Mesenchymal stem cell (in vitro differentiated cells and primary cell): ENCODE results near the gene CMSS1.

Experiments used
- DNase-seq: peaks from one replicate; pipeline ENCODE4 v3.0.0-alpha.2; 2013
- H2AFZ ChIP-seq: one replicate; pipeline ENCODE4 v1.6.1; 2013; ENCODE audit warnings: low read depth, mild to moderate bottlenecking, control low read depth, inconsistent platforms, low read length, moderate library complexity
- H2AK5ac ChIP-seq: 2 replicates; pipeline ENCODE4 v1.6.1; 2013; ENCODE audit warnings: low read length, moderate library complexity, mild to moderate bottlenecking, inconsistent platforms; ENCODE audit not compliant: severe bottlenecking
- H2BK120ac ChIP-seq: one replicate; pipeline ENCODE4 v1.6.1; 2013; ENCODE audit warnings: low read depth, mild to moderate bottlenecking, inconsistent platforms, low read length, moderate library complexity
- H2BK12ac ChIP-seq, 2 experiments: one replicate each; pipeline ENCODE4 v1.6.1; 2013; ENCODE audit warnings: inconsistent platforms in 2 of 2, low read length in 2 of 2, mild to moderate bottlenecking in 2 of 2, moderate library complexity in 2 of 2, control low read depth in 1 of 2
- H2BK15ac ChIP-seq: one replicate; pipeline ENCODE4 v1.6.1; 2013; ENCODE audit warnings: mild to moderate bottlenecking, low read depth, inconsistent platforms; ENCODE audit not compliant: poor library complexity, severe bottlenecking
- H2BK5ac ChIP-seq: 2 replicates; pipeline ENCODE4 v1.6.1; 2013; ENCODE audit warnings: low read depth, mild to moderate bottlenecking, low read length, control low read depth, inconsistent platforms; ENCODE audit not compliant: poor library complexity, severe bottlenecking
- H3K14ac ChIP-seq, 2 experiments: one replicate each; pipeline ENCODE4 v1.6.1; 2013; ENCODE audit warnings: inconsistent platforms in 2 of 2, low read length in 2 of 2, control low read depth in 1 of 2, mild to moderate bottlenecking in 1 of 2, moderate library complexity in 1 of 2
- H3K18ac ChIP-seq, 2 experiments: one replicate each; pipeline ENCODE4 v1.6.1; 2013; ENCODE audit warnings: inconsistent platforms in 2 of 2, low read length in 2 of 2, control low read depth in 1 of 2, low read depth in 1 of 2, mild to moderate bottlenecking in 1 of 2
- H3K23ac ChIP-seq, 2 experiments: one replicate each; pipeline ENCODE4 v1.6.1; 2013; ENCODE audit warnings: inconsistent platforms in 2 of 2, low read length in 2 of 2, mild to moderate bottlenecking in 2 of 2, moderate library complexity in 2 of 2, control low read depth in 1 of 2
- H3K27ac ChIP-seq: 2 replicates; pipeline ENCODE4 v1.5.1; 2013; ENCODE audit warnings: mild to moderate bottlenecking, moderate library complexity, low read length, control low read depth, inconsistent platforms; ENCODE audit not compliant: poor library complexity, severe bottlenecking
- H3K27me3 ChIP-seq, 2 experiments: 2 replicates each; pipeline versions ENCODE4 v1.6.1 to v1.7.0; 2013; ENCODE audit warnings: low read length in 2 of 2, mild to moderate bottlenecking in 2 of 2, moderate library complexity in 2 of 2, control low read depth in 1 of 2, inconsistent platforms in 1 of 2; ENCODE audit not compliant: control insufficient read depth in 1 of 2, insufficient read depth in 1 of 2
- H3K36me3 ChIP-seq, 2 experiments: 2 replicates each; pipeline versions ENCODE4 v1.6.1 to v1.7.0; 2013; ENCODE audit warnings: low read length in 2 of 2, control low read depth in 1 of 2, inconsistent platforms in 1 of 2, low read depth in 1 of 2, mild to moderate bottlenecking in 1 of 2; ENCODE audit not compliant: insufficient read depth in 2 of 2, control insufficient read depth in 1 of 2
- H3K4ac ChIP-seq, 2 experiments: one replicate each; pipeline ENCODE4 v1.6.1; 2013; ENCODE audit warnings: inconsistent platforms in 2 of 2, low read length in 2 of 2, mild to moderate bottlenecking in 2 of 2, moderate library complexity in 2 of 2, control low read depth in 1 of 2, low read depth in 1 of 2
- H3K4me1 ChIP-seq: 2 replicates; pipeline ENCODE4 v1.6.1; 2013; ENCODE audit warnings: low read depth, low read length, control low read depth; ENCODE audit not compliant: control insufficient read depth, insufficient read depth
- H3K4me2 ChIP-seq: 2 replicates; pipeline ENCODE4 v1.6.1; 2013; ENCODE audit warnings: low read length, mild to moderate bottlenecking, inconsistent platforms; ENCODE audit not compliant: poor library complexity, severe bottlenecking
- H3K4me3 ChIP-seq, 2 experiments: 2 replicates each; pipeline versions ENCODE4 v1.5.1 to v1.7.0; 2013; ENCODE audit warnings: low read length in 2 of 2, mild to moderate bottlenecking in 2 of 2, control low read depth in 1 of 2, low read depth in 1 of 2; ENCODE audit not compliant: insufficient read depth in 1 of 2
- H3K79me1 ChIP-seq: replicated peaks from 2 replicates; pipeline ENCODE4 v1.6.1; 2013; ENCODE audit warnings: mild to moderate bottlenecking, control low read depth, low read length, inconsistent platforms; ENCODE audit not compliant: poor library complexity, severe bottlenecking
- H3K9ac ChIP-seq: 2 replicates; pipeline ENCODE4 v1.7.0; 2013; ENCODE audit warnings: mild to moderate bottlenecking, low read length, moderate library complexity
- H3K9me3 ChIP-seq: 2 replicates; pipeline ENCODE4 v1.7.0; 2013; ENCODE audit warnings: mild to moderate bottlenecking, low read length; ENCODE audit not compliant: control insufficient read depth
- H4K8ac ChIP-seq: one replicate; pipeline ENCODE4 v1.6.1; 2013; ENCODE audit warnings: inconsistent platforms, mild to moderate bottlenecking, low read length, moderate library complexity
- H4K91ac ChIP-seq: one replicate; pipeline ENCODE4 v1.6.1; 2013; ENCODE audit warnings: mild to moderate bottlenecking, low read length, inconsistent platforms
- WGBS: methylation state at CpG from one replicate; pipeline ENCODE4 v1.1.7; 2013; ENCODE audit warnings: mixed read lengths; 5-methylcytosine and 5-hydroxymethylcytosine counted together

CMSS1 gene

GRCh38 chr3:100108464-100109079, 290.9 kb downstream of the CMSS1 start:
- H3K79me1 ChIP-seq: no peaks in the 10 kb centered on the region
- H2BK5ac ChIP-seq: no peak overlapping the region
- H2BK120ac ChIP-seq: no peak overlapping the region
- peaks cover 6% of the 10 kb centered on the region for H3K4me1 ChIP-seq
- no peak overlapping the region for H2BK15ac ChIP-seq
- no peak overlapping the region for H4K91ac ChIP-seq
- H3K4me3 ChIP-seq: no peak overlapping the region
- no peak overlapping the region for H4K8ac ChIP-seq
- no peak overlapping the region for H2AK5ac ChIP-seq
- H3K23ac ChIP-seq: no peak overlapping the region
- H3K4ac ChIP-seq: no peak overlapping the region
- no peak overlapping the region for H3K9ac ChIP-seq
- no peak overlapping the region for H3K18ac ChIP-seq
- H2BK12ac ChIP-seq: peak overlapping the region in 1 of 2 experiments; percentile 18
- DNase-seq: no peak
- H3K14ac ChIP-seq: no peak overlapping the region
- H3K27ac ChIP-seq: no peak overlapping the region
- no peaks in the 10 kb centered on the region for H3K27me3 ChIP-seq
- H3K36me3 ChIP-seq: no peaks in the 10 kb centered on the region
- WGBS: 95% methylated on average over 5 of the region's 7 CpGs
- no peak overlapping the region for H2AFZ ChIP-seq
- no peaks in the 10 kb centered on the region for H3K9me3 ChIP-seq
- no peak overlapping the region for H3K4me2 ChIP-seq

DNA sequence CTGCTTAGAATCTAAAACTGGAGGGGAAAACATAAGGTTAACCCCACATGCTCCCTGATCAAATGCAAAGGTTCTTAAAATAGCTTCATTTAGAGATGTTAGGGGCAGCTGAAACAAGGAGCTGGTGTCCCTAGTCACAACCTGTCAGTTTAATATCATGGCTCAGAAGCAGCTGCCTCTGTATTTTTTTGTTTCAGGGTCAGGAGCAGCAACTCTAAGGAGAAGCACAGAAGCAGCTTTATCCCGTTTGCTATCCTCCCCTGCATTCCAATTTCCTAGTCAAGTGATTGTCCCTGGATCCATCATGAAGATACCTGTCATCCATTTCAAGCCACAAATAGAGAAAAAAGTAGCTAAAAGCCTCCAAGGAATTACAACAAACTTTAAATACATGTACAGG, 292.5 kb downstream of the CMSS1 start:
- no peak overlapping the region for H3K4me2 ChIP-seq
- no peaks in the 10 kb centered on the region for H3K36me3 ChIP-seq
- no peaks in the 10 kb centered on the region for H3K79me1 ChIP-seq
- no peak overlapping the region for H2BK120ac ChIP-seq
- H3K4ac ChIP-seq: peak overlapping the region in 1 of 2 experiments; percentile 28
- H4K8ac ChIP-seq: peak overlapping the region; percentile 20
- no peaks in the 10 kb centered on the region for H3K27me3 ChIP-seq
- H2AFZ ChIP-seq: no peak overlapping the region
- no peak overlapping the region for H3K14ac ChIP-seq
- WGBS: 73% methylated on average over 1 of the region's 1 CpG
- no peak overlapping the region for H4K91ac ChIP-seq
- no peak overlapping the region for H3K9ac ChIP-seq
- H3K23ac ChIP-seq: no peak overlapping the region
- no peaks in the 10 kb centered on the region for H3K9me3 ChIP-seq
- no peak overlapping the region for H2BK5ac ChIP-seq
- no peak overlapping the region for H3K27ac ChIP-seq
- no peak overlapping the region for H2BK15ac ChIP-seq
- peak overlapping the region; percentile 42 to 44 for H3K18ac ChIP-seq
- no peak for DNase-seq
- no peak overlapping the region for H3K4me3 ChIP-seq
- H2AK5ac ChIP-seq: no peak overlapping the region
- H2BK12ac ChIP-seq: no peak overlapping the region
- H3K4me1 ChIP-seq: no peaks in the 10 kb centered on the region

DNA sequence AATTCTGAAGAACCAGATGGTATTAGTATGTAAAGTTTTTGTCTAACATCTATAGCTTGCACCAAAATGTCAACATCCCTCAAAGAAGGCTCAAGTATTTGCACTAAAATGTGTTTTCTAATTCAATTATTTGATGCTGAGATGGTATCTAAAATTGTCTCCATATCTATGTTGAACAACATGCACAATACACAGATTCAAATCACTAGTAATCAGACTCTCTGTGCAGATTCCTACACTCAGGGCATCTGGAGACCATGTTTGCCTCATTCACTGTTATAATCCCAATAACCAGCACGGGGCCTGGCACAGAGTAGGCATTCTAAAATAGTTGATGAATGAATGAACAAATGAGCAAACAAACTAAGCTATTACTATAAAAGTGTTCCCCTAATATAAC, 294.1 kb downstream of the CMSS1 start:
- Histone ChIP-seq H3K14ac (no peak overlapping the region), H3K36me3 (no peaks in the 10 kb centered on the region), H2BK120ac (no peak overlapping the region), H3K4me3 (no peak overlapping the region), H3K9ac (no peak overlapping the region), H2BK5ac (no peak overlapping the region), H3K23ac (no peak overlapping the region), H3K27me3 (no peaks in the 10 kb centered on the region), H2AFZ (no peak overlapping the region), H4K91ac (no peak overlapping the region), H3K4me1 (no peaks in the 10 kb centered on the region), H2BK12ac (no peak overlapping the region), H3K27ac (no peak overlapping the region), H3K4ac (no peak overlapping the region), H4K8ac (no peak overlapping the region), H3K18ac (no peak overlapping the region), H3K79me1 (no peaks in the 10 kb centered on the region), H2BK15ac (no peak overlapping the region), H2AK5ac (no peak overlapping the region), H3K9me3 (no peaks in the 10 kb centered on the region), H3K4me2 (no peak overlapping the region)
- DNase-seq: no peak
- no CpG with 5 or more reads among the region's 1 CpG for WGBS

GRCh38 chr3:100113723-100114412, 296.2 kb downstream of the CMSS1 start:
- Histone ChIP-seq H2AK5ac (no peak overlapping the region), H3K4me1 (no peaks in the 10 kb centered on the region), H2BK15ac (no peak overlapping the region), H3K14ac (no peak overlapping the region), H2AFZ (no peak overlapping the region), H3K18ac (no peak overlapping the region), H3K36me3 (no peaks in the 10 kb centered on the region), H2BK12ac (no peak overlapping the region), H3K27ac (no peak overlapping the region), H3K4me3 (no peak overlapping the region), H3K79me1 (no peaks in the 10 kb centered on the region), H3K23ac (no peak overlapping the region), H2BK5ac (no peak overlapping the region), H3K9me3 (no peaks in the 10 kb centered on the region), H4K91ac (no peak overlapping the region), H3K4ac (no peak overlapping the region), H2BK120ac (no peak overlapping the region), H3K27me3 (no peaks in the 10 kb centered on the region), H4K8ac (no peak overlapping the region), H3K9ac (no peak overlapping the region), H3K4me2 (no peak overlapping the region)
- no peak for DNase-seq
- 93% methylated on average over 7 of the region's 7 CpGs for WGBS
